Thyroid gland (tissue), 4 donors: Measurements from ENCODE around the gene LCE5A.

Experiments
- CTCF ChIP-seq, 6 experiments: fragments of 200-600 bp in 3 of 6; fragments of 450-650 bp in 3 of 6; sonication (generic) in 3 of 6; IDR thresholded peaks; one replicate each; pipeline ENCODE4 v1.5.1; 2016 to 2019; ENCODE audit warnings: antibody characterized with exemption in 6 of 6, mild to moderate bottlenecking in 2 of 6, inconsistent platforms in 1 of 6, moderate library complexity in 1 of 6
- POLR2A ChIP-seq, 2 donors: fragments of 450-650 bp; IDR thresholded peaks; one replicate each; pipeline ENCODE4 v1.6.1; 2017; ENCODE audit warnings: antibody characterized with exemption in 2 of 2, mild to moderate bottlenecking in 2 of 2, moderate library complexity in 1 of 2

GRCh38 chr1:152515434-152515783 lies 4.8 kb downstream of the LCE5A start:
- TF ChIP-seq CTCF (IDR thresholded peaks at IDR 0.05) = no peak
- no peak for TF ChIP-seq POLR2A (IDR thresholded peaks at IDR 0.05)
